Uterus (tissue), 2 donors: ENCODE results near the gene OAS3.

Experiments used
- CTCF ChIP-seq, 4 experiments: fragments of 200-600 bp in 2 of 4; fragments of 450-650 bp in 2 of 4; sonication (generic) in 2 of 4; IDR thresholded peaks; one replicate each; pipeline ENCODE4 v1.5.1; 2016 to 2019; ENCODE audit warnings: antibody characterized with exemption in 4 of 4, mild to moderate bottlenecking in 2 of 4, moderate library complexity in 1 of 4
- POLR2A ChIP-seq, 2 donors: fragments of 450-650 bp; IDR thresholded peaks; one replicate each; pipeline ENCODE4 v1.6.1; 2016; ENCODE audit warnings: antibody characterized with exemption in 2 of 2, mild to moderate bottlenecking in 1 of 2, moderate library complexity in 1 of 2

- TF ChIP-seq CTCF (IDR thresholded peaks at IDR 0.05) = no peak
- no peak for TF ChIP-seq POLR2A (IDR thresholded peaks at IDR 0.05)
These were observed 7.2 kb downstream of the OAS3 start for GRCh38 chr12:112945515-112945914.
